HuH-7 (cell line): Measurements from ENCODE around the gene OCA2.

Source experiments
- DNase-seq: peaks from one replicate; pipeline ENCODE4 v3.0.0; 2011; ENCODE audit warnings: low spot score

Gene OCA2

DNA sequence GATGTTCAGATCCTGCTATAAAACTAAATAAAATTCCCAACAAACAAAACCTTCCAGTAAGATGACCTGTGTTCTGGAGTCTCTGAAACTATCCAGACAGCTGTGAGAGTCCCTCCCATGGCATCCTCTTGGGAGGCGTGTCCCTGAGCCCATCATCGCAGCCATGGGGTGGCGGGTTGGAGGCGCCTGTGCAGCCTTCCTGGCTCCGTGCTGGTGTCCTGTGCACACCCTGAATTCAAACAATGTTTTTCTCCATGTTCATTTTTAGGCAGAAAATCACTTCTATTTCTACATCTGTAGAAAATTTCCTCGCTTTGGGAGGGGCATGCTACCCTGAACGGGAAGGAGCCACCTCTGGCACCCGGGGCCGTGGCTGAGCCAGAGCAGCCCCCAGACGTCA lies 19.4 kb upstream of the OCA2 start:
- no peak for DNase-seq

DNA sequence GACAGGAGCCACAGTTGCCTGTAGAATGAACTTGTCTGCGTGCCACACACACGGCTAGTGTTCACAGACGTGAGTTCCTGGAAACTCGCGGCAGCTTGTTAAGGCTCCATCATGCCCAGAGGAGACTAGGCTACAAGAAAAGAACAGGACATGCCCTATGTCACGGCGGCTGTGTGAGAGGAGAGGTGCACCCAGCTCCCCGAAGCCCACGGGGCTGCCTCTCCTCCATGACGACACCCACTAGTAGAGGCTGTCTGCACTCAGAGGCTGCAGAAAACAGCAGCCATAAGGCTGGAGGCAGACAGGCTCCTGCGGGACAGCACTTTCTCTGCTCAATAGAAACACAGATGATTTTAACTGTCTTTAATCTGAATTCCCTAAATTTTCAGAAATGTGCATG lies 19.0 kb upstream of the OCA2 start:
- DNase-seq = no peak

DNA sequence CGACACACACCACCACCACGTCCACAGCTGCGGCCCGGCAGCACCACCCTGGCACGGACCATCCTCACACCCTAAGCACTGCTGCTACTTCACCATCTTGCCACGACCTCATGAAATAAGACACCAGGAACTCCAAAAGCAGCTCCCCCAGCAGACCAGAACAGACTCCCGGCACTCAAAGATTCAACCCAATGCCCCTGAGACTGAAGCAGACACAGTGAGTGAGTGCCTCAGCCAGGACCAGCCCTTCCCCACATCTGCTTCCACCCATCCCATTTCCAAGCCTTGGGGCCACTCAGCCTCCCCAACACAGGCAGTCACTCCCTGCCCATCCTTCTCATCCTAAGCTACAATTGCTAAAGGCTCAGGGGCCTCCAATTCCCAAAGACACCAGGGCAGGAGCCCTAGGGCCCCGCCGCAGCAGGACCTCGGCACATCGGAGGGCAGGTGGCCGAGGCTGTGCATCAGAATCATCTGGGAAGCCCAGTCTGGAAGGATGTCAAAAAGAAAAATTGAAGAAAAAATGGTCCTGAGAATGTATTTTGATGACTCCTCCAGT lies 18.4 kb upstream of the OCA2 start:
- no peak for DNase-seq

DNA sequence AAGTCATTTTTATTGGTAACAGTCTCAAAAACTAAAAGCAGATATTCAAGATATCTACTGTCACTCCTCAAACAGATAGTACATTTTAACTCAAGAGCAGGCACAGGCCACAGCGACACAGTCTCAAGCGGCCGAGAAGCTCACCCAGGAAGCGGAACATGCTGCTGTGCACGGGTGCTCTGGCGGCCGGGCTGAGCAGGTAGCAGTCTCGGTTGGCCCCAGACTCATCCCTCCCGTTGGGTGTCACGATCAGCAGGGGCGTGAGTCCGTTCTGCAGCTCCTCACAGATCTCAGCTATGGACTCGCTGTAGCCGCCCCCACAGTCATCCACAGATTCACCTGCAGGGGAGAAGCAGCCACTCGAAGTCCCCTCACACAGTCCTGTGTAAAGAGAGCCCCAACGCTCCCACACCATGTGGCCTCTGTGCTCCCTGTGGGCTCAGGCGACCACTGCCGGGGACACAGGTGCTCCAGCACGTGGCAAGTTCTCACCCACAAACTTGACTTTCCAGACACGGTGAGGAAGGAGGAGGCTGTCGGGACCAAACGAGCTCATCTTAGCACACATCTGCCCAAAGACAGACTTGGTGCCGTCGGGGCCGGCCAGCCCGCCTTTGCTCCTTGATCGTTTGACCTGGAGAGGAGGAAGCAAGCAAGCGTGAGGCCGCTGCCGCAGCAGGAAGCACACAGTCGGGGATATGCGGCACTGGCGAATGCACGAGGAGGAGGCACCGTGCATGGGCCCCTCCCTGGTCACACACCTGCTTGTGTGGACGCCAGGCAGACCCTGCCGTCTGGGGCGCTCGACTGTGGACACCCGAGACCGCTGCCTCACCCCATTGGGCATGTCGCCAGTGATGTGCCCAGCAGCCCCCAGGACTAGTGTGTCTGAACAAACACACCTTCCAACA lies 17.7 kb upstream of the OCA2 start:
- DNase-seq = no peak

DNA sequence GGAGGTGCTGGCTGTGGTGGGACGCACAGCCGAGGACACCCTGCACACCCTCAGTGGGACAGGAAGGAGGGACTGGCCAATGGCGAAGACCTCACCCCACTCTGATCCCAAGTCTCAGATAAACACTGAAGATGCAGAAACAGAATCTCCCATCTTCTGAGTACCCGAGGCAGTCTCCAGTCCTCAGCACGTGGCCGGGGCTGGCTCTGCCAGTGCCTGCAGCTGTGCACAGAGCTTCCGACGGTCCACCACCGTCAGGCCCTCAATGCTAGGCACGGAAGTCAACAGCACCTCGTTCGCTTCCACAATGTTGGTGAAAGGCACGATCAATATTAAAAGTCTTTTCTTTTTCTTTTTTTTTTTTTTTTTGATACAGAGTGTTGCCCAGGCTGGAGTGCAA lies 16.8 kb upstream of the OCA2 start:
- no peak for DNase-seq

DNA sequence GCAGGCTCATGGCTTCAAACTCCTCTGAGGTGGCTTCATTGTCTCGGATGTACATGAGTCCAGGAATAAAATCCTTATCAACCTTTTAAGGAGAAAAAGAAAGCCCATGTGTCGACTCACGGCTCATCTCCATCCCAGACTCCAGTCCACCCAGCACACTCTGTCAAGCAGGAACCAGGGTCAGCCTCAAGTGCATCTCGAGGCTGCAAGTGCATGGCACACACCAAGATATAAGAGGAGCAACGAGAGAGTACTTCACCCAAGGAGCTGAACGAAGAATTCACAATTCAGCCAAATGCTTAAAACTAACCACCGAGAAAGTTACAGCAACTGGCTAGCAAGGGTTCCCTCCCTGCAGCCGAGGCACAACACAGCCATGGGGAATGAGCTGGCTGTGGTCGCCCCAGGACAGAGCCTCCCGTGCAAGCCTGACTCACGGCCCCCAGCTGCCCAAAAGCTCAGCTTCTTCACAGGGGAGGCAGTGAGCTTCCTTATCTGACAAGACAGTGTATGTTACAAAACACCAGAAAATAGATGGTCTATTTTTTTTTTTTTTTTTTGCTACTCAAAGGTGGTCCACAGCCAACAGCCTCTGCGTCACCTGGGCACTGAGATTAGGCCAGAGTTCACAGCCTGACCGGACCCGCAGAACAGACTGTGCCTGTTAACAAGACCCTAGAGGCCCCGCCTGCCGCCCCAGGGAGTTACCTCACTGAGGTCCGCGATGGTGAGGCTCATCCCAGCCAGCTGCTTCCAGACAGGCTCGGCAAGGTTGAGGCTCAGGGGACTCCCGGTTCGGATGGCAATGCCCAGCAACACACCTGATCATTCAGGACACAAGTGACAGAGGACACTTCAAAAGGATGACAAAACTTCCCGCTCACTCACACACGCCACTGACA lies 15.9 kb upstream of the OCA2 start:
- DNase-seq = no peak

DNA sequence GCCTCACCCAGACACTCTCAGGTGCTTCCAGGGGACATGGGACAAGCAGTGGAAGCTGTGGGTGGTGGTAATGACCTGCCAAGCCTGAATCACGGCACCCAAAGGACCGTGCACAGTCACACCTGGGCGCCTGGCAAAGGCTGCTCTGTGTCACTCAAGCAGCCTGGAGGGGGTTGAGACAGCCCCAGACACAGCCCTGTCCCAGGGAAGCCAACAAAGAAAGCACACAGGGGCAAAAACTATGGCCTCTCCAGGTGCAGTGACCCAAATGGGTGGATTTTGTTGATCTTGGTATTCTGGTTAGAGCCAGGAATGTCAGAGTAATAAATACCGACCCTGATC lies 15.0 kb upstream of the OCA2 start:
- no peak for DNase-seq

DNA sequence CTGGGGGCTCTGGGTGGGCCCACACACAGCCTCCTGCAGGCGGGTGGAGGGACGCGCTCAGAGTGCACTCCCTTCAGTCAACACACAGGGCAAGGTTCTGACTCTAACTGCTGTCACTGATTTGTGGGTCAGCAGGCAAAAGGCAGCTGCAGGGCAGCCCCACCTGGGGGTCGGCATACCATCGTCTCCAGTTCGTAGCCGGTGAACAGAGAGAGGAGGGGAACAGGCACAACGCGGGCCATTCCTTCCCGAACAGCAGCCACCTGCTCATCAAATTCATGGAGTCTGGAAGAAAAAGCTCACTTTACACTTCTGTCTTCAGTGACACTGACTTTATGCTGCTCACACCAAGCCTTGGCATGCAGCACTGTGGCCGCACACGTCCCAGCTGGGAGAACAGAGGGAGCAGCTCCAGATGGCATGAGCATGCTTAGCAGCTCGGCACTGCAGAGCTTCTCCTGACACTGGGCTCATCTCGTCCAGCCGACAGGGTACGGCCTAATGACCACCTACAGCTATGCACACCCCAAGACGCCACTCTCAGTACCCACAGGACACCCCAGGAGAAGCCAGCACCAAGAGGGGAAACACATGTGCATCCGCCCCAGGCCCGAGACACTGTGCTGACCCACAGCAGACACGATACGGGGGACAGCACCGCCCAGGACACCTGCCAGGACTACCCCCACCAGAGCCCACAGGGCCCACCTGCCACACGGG lies 14.4 kb upstream of the OCA2 start:
- DNase-seq = no peak

DNA sequence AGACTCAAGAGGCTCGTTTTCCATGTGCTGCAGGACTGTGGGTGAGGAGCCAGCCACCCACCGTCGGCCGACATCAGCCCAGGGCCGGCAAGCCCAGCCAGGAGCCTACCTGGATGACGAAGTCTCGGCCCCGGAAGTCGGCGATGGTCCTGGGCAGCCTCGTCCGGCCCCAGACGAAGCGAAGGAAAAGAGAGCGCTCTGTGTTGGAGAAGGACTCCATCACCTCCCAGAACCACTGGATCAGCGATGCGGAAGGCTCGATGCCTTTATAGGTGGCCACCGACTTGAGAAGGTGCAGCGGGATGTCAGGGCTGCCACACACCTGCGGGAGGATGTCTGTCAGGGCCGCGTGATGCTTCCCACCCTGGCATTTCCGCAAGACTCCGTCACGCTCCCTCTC lies 13.8 kb upstream of the OCA2 start:
- no peak for DNase-seq

DNA sequence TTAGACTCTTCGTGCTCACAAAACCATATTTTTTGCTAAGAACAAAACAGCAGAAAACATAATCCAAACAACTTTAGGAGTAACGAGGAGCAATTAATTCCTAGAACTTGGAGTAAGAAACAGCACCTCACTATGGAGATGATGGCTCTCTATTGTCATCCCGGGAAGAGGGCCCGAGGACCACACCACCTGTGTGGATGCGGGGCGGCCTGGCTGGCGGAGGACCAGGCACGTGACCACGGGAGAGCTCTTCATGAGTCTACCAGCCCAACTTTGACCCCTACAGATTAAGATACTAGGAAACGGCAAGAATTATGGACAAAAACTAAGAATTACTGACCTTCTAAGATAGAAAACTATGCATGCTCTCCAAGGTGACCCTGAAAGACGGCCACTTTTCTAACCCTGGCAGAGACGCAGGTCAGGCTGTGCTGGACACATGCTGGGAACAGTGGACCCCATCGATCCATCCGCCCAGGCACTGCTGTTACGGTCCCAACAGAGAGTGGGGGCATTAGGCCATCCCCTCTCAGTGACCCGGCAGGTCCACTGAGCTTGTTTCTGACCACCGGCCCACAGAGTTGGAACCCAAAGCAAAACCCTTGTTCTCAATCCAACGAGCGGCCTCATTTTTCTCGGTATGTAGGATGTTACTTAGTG lies 13.1 kb upstream of the OCA2 start:
- DNase-seq = no peak

DNA sequence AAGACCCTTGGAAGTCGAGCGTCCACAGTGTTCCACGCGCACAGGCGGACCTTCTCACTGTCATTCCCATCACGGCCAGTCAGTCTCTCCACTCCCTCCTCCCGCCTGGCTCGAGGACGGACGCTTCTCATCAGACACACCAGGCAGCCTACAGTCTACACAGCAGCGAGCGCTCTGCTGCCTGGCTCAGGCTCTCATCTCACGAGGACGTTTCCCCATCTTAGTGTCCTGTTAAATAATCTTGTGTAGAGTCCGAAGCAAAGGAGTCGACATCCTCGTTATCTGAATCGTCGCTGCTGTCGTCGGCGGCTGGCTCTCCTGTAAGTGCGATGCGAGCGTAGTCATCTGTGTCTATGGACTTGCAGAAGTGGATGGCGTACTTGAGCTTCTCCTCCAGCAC lies 12.4 kb upstream of the OCA2 start:
- DNase-seq = no peak

DNA sequence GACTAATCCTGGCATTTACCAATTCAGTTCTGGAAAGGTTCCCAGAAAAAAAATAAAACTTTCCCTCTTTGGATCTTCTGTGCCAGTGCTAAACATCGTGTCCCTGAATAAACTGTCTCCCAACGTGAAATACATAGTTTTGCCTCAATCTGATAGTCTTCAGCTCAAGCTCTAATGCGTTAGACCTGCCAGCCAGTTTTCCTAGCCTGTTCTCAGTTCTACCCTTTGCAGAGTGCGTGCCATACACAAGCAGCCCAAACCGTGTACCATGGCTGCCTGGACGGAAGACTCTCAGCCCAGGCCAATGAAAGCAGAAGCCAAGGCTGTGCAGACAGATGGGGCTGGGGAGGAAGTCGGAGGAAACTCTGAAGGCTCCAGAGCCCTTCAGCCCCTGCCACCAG lies 11.4 kb upstream of the OCA2 start:
- no peak for DNase-seq

DNA sequence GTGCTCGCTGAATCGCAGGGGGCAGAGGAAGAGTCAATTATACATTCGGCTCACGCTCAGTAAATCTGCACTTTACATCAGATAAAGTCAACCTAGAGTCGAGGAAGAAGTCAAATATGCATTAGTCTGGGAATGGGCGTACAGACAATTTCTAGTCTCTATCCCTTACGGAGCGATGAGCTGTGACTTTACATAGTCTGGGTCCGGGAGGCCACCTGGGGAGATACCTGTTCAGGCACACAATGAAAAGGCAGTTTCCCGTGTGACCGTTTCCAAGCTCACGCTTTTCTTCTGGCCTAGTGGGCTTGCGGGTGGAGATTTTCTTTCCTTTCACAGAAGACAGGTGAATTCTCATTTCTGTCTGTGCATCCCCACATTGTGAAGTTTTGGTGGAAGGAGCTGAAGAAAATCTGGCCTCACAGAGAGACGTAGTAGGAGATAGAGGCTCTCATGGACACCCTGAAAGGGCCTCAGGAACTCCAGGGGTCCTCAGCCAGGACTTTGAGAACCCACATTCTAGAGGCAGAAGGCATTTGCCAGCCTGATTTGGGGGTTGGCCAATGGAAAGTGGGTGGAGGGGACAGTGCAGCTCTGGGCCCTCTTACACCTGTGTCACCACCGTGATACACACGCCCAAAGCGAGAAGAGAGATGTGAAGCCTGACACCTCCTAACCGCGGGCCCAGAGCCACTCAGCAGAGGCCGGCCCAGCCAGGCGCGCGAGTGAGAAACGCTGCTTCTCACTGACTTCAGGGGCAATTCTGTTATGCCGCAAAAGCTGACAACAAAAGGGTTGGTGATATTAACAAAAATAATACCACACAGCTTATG lies 10.7 kb upstream of the OCA2 start:
- no peak for DNase-seq

DNA sequence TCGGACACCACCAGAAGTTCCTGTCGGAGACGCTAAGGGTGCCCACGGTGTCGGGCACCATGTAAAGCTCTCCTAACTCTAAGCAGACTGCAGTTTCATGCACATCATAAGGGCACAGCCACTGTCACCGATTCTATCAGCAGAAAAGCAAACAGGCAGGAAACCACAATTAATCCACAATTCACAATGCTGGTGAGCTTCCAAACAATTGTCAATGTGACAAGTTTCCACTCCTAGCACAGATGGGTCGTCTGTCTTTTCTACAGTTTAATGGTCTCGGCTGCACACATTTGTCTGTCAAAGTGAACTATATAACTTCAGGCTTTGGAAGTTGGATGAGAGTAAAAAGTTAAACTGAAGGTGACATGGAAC lies 8.8 kb upstream of the OCA2 start:
- no peak for DNase-seq

DNA sequence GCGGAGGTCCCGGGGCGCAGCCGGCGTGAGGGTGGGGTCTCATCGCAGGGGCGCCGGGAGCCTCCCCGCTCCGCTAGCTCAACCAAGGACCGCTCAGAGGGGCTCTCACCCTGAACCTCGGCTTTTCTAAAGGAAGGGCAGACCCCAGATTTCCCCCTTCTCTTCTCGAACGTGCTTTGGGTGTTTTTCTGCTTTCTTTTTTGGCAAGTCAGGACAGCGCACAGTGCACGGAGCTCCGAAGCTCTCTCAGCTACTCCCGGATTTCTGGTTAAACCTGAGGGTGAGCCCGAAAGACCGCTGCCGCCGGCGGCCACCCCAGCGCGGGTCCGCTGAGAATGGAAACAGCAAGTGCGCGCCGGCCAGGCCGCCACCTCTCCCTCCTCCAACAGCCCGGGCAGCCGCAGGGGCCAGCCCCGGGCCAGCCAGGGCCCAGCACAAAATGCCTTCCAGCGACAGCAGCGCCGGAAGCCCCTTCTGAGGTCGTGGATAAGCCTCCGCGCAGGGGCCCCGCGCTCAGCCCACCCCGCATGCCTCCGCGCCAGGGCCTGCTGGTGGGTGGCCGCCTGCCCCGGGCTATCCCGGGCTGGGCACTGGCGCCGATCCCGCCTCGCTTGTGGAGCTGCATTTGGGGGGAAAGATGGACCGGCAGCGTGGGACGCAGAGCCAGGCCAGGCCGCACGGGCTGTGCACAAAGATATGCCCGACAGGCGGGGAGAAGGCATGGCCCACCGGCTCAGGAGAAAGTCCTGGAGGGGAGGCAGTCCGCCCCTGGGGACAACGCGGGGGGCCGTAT lies 8.2 kb upstream of the OCA2 start:
- no peak for DNase-seq

DNA sequence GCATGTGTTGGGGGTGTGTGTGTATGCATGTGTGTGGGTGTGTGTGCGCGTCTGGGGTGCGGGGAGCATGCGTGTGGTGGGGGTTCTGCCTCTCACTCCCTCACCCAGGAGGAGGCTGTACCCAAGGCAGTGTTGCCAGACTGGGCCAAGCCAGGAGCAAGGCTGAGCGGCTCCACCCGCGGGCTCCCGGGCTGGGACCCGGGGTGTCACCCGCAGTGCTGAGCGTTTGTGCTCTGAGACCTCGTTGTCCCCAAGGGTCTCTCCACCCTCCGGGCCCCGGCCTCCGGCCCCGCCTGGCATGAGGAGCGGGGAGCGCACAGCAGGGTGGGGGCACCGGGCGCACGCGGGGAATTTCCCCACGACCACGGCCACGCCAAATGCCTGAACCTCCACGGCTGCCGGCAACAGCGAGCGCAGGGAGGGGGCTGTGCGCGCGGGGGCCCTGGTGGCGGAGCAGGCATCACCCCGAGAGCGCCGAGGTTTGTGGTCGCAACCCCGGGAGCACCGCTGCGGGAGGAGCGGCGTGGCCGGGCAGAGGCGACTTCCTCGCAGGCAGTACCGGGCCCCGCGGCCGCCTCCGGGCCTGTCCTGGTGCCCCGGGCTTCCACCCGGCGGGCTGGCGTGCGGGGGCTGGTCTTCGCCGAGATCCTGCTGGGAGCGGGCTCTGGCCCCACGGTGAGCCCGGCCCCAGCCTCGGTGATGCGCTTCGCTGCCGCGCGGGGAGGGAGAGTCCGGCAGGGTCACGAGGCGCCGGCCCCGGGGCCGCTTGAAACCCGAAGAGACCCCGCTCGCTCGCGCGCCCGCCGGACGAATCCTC lies 7.4 kb upstream of the OCA2 start:
- DNase-seq = no peak

DNA sequence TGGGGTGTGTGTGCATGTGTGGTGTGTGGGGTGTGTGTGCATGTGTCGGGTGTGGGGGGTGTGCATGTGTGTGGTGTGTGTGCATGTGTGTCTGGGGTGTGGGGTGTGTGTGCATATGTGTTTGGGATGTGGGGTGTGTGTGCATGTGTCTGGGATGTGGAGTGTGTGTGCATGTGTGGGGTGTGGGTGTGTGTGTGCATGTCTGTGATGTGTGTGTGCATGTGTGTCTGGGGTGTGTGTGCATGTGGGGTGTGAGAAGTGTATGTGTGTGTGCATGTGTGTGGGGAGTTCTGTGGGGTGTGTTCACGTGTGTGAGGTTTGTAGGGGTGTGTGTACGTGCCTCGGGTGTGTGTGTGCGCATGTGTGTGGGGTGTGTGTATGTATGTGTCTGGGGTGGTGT lies 6.7 kb upstream of the OCA2 start:
- DNase-seq = no peak

DNA sequence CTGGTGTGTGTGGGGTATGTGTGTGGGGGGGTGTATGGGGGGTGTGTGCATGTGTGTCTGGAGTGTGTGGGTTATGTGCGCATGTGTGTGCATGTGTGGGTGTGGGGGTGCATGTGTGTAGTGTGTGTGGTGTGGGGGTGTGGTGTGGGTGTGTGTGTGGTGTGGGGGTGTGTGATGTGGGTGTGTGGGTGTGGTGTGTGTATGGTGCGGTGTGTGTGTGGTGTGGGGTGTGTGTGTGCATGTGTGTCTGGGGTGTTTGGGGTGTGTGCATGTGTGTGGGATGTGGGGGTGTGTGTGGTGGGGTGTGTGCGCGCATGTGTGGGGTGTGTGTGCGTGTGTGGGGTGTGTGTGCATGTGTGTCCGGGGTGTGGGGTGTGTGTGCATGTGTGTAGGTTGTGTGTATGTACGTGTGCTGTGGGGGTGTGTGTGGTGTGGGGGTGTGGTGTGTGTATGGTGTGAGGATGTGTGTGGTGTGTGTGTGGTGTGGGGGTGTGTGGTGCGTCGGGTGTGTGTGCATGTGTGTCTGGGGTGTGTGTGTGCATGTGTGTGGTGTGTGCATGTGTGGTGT lies 6.2 kb upstream of the OCA2 start:
- DNase-seq = no peak

DNA sequence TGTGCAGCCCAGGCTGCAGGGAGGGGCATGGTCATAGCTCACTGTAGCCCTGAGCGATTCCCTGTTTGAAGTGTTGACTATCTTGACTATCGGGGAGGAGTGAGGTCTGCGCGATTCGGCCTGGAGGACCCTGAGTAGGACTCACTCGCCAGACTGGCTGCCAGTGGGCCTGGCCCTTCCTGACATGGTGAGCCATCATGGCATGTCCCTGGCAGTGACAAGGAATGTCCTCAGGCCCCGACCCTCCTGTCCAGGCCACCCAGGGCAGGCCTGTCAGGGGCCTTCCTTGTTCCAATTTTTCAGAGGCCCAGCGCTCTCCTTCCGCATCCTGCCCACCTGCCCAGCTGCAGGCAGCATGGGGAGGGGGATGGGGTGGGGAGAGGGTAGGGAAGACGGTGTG lies 5.2 kb upstream of the OCA2 start:
- no peak for DNase-seq
